Measurements from ENCODE around the gene CR1. TPM values are rescaled to one million over a fixed set of nuclear protein-coding genes. Genes with fewer than 3 reads are reported as not detected.
A peak's percentile ranks its signal among the peaks of the same experiment; 100 is the strongest.

CR1 gene
- total and polyA plus RNA-seq, 9 of the 15 experiments (the other 6 are each of a cell fraction or from before 2014, with no cell fraction given) = 0.07 to 0.47 (median 0.18) TPM

GRCh38 chr1:207649865-207650580 is 154.1 kb downstream of the CR1 start (continued):
- TF ChIP-seq YY1 (IDR thresholded peaks at IDR 0.05; ENCODE audit: borderline replicate concordance in 1 of 3, control insufficient read depth in 1 of 3, extremely low read depth in 1 of 3, insufficient read depth in 3 of 3, insufficient read length in 1 of 3, insufficient replicate concordance in 2 of 3, low read depth in 1 of 3, low read length in 2 of 3) = peak in 1 of 3 experiments; percentile 34
- TF ChIP-seq NCOA4 (IDR thresholded peaks at IDR 0.05; ENCODE audit: partially characterized antibody) = peak; percentile 43
- TF ChIP-seq NCOA1 (IDR thresholded peaks at IDR 0.05; ENCODE audit: low read depth) = peak; percentile 75; the same call in 1 of the 2 replicates
- 0 out of 2 replicates have a peak, but pooled peaks have one; percentile 38 for TF ChIP-seq CBX5 (IDR thresholded peaks at IDR 0.05; ENCODE audit: borderline replicate concordance, low read depth)
- TF ChIP-seq HDAC1 (IDR thresholded peaks at IDR 0.05) = peak; percentile 7 to 73; a peak in 3 of 4 replicates
- TF ChIP-seq CHCHD3 (CRISPR knock-in tag; IDR thresholded peaks at IDR 0.05) = no peak
- peak; percentile 89 to 92 for TF ChIP-seq KDM1A (IDR thresholded peaks at IDR 0.05)
- peak; percentile 94 for TF ChIP-seq SOX6 (IDR thresholded peaks at IDR 0.05)
- peak; percentile 99 for TF ChIP-seq CBFA2T3 (IDR thresholded peaks at IDR 0.05)
- peak; percentile 86; the same call in 1 of the 2 replicates for TF ChIP-seq ZKSCAN8 (CRISPR knock-in tag; IDR thresholded peaks at IDR 0.05)
- TF ChIP-seq CBX3 (IDR thresholded peaks at IDR 0.05; ENCODE audit: borderline replicate concordance in 1 of 2, low read length in 2 of 2) = peak in 1 of 2 experiments; percentile 82; a peak in 1 of 3 replicates
- peak; percentile 68; the same call in 1 of the 2 replicates for TF ChIP-seq ZNF589 (CRISPR knock-in tag; IDR thresholded peaks at IDR 0.05; ENCODE audit: low read depth)
- TF ChIP-seq MBD2 (IDR thresholded peaks at IDR 0.05; ENCODE audit: borderline replicate concordance, low read depth) = peak; percentile 82
- no peak for TF ChIP-seq ZNF57 (CRISPR knock-in tag; IDR thresholded peaks at IDR 0.05)
- TF ChIP-seq NR2C1 (IDR thresholded peaks at IDR 0.05) = no peak
- TF ChIP-seq NR2C1 (tag; IDR thresholded peaks at IDR 0.05) = no peak
- no peak for TF ChIP-seq CEBPB (tag; IDR thresholded peaks at IDR 0.05)
- TF ChIP-seq PHB (CRISPR knock-in tag; IDR thresholded peaks at IDR 0.05) = no peak
- peak; percentile 96 for TF ChIP-seq GATA2 (CRISPR knock-in tag; IDR thresholded peaks at IDR 0.05)
- TF ChIP-seq KLF16 (IDR thresholded peaks at IDR 0.05) = peak; percentile 93
- TF ChIP-seq ZBED1 (IDR thresholded peaks at IDR 0.05) = 0 out of 2 replicates have a peak, but pooled peaks have one; percentile 33
- TF ChIP-seq CTBP1 (IDR thresholded peaks at IDR 0.05; ENCODE audit: borderline replicate concordance) = peak; percentile 89
- no peak for TF ChIP-seq CBX8 (IDR thresholded peaks at IDR 0.05; ENCODE audit: borderline replicate concordance, extremely low read depth, low read depth, low read length, poor library complexity, severe bottlenecking)
- TF ChIP-seq MLLT1 (IDR thresholded peaks at IDR 0.05) = peak; percentile 70 to 84; a peak in 3 of 4 replicates
- TF ChIP-seq THRAP3 (IDR thresholded peaks at IDR 0.05; ENCODE audit: borderline replicate concordance) = peak; percentile 77; the same call in 1 of the 2 replicates
- TF ChIP-seq ZNF644 (tag; IDR thresholded peaks at IDR 0.05; ENCODE audit: low read depth) = 0 out of 2 replicates have a peak, but pooled peaks have one; percentile 54
- peak; percentile 39 for TF ChIP-seq POLR2A (conservative IDR thresholded peaks at IDR 0.05)
- peak; percentile 87; the same call in 1 of the 2 replicates for TF ChIP-seq ZEB2 (IDR thresholded peaks at IDR 0.05)
- TF ChIP-seq EHMT2 (IDR thresholded peaks at IDR 0.05) = peak; percentile 63
- TF ChIP-seq TEAD1 (CRISPR knock-in tag; IDR thresholded peaks at IDR 0.05) = peak; percentile 71 to 82
- no peak for TF ChIP-seq PHF8 (IDR thresholded peaks at IDR 0.05; ENCODE audit: borderline replicate concordance, low read length)
